Mammary epithelial cell (primary cell): Measurements from ENCODE around the gene ZFP1.

ENCODE experiments used
- CTCF ChIP-seq, 2 donors: IDR thresholded peaks in 1 of 2; conservative IDR thresholded peaks in 1 of 2; 2 replicates each; pipeline ENCODE4 v1.5.1; 2011 to 2012; ENCODE audit warnings: inconsistent platforms in 2 of 2, low read length in 2 of 2, mild to moderate bottlenecking in 2 of 2, control low read depth in 1 of 2, low read depth in 1 of 2; ENCODE audit not compliant: insufficient read depth in 1 of 2; ENCODE audit errors: extremely low read depth in 1 of 2
- EZH2 ChIP-seq: IDR thresholded peaks from 2 replicates; pipeline ENCODE4 v1.6.1; 2012; ENCODE audit warnings: low read length, inconsistent platforms, borderline replicate concordance

- TF ChIP-seq CTCF (conservative IDR thresholded peaks at IDR 0.05 in 1 of 2, IDR thresholded peaks at IDR 0.05 in 1 of 2; ENCODE audit: extremely low read depth in 1 of 2, insufficient read depth in 1 of 2, low read depth in 1 of 2, low read length in 2 of 2): no peak
- TF ChIP-seq EZH2: no peak
Measured at GRCh38 chr16:75216576-75216975, 68.3 kb downstream of the ZFP1 start.
